HepG2 (cell line): ENCODE results near the gene ESPN. TPM values are rescaled to one million over a fixed set of nuclear protein-coding genes. Genes with fewer than 3 reads are reported as not detected.

Experiments
- AGO1 ChIP-seq: fragments of 200-400 bp; formaldehyde crosslinking; IDR thresholded peaks from 2 replicates; pipeline ENCODE4 v1.6.1; 2017; ENCODE audit warnings: mild to moderate bottlenecking, low read depth, low read length, moderate library complexity; ENCODE audit not compliant: poor library complexity, severe bottlenecking
- ASH2L ChIP-seq: fragments of 300-600, 200-600 bp; sonication (generic); IDR thresholded peaks from 2 replicates; pipeline ENCODE4 v1.7.0; 2017; ENCODE audit warnings: low read depth, mild to moderate bottlenecking, moderate library complexity, mixed read lengths, low read length; ENCODE audit not compliant: insufficient read length
- EHMT2 ChIP-seq: fragments of 200-600 bp; sonication (generic); IDR thresholded peaks from 2 replicates; pipeline ENCODE4 v1.7.0; 2017; ENCODE audit warnings: antibody characterized with exemption, low read depth, low read length, borderline replicate concordance
- MAFF ChIP-seq: IDR thresholded peaks from 2 replicates; pipeline ENCODE4 v1.6.1; 2011; ENCODE audit warnings: low read depth, low read length, improper control_type of control experiment
- MEIS2 ChIP-seq: sonication (generic); formaldehyde crosslinking; IDR thresholded peaks from 2 replicates; pipeline ENCODE4 v1.9.0; 2021; ENCODE audit warnings: mild to moderate bottlenecking, missing genetic modification reagents
- NFIB ChIP-seq: sonication (generic); formaldehyde crosslinking; IDR thresholded peaks from 2 replicates; pipeline ENCODE4 v1.9.0; 2021; ENCODE audit warnings: missing genetic modification reagents, mild to moderate bottlenecking, borderline replicate concordance
- NR0B2 ChIP-seq: sonication (generic); formaldehyde crosslinking; IDR thresholded peaks from 2 replicates; pipeline ENCODE4 v1.4.0; 2020; ENCODE audit warnings: mild to moderate bottlenecking, missing genetic modification reagents
- PAWR ChIP-seq: sonication (generic); formaldehyde crosslinking; IDR thresholded peaks from 2 replicates; pipeline ENCODE4 v1.4.0; 2020; ENCODE audit warnings: missing genetic modification reagents, mild to moderate bottlenecking, borderline replicate concordance
- RCOR2 ChIP-seq: IDR thresholded peaks from 2 replicates; pipeline ENCODE4 v1.6.1; 2016; ENCODE audit warnings: missing biosample characterization, missing genetic modification reagents
- RXRB ChIP-seq: IDR thresholded peaks from 2 replicates; pipeline ENCODE4 v1.6.1; 2016; ENCODE audit warnings: borderline replicate concordance, missing genetic modification reagents, missing compliant biosample characterization
- TBP ChIP-seq: sonication (generic); formaldehyde crosslinking; IDR thresholded peaks from 2 replicates; pipeline ENCODE4 v1.5.0; 2020; ENCODE audit warnings: missing genetic modification reagents
- TCF7 ChIP-seq: sonication (generic); IDR thresholded peaks from 2 replicates; pipeline ENCODE4 v1.6.1; 2016; ENCODE audit warnings: antibody characterized with exemption, low read depth
- ZIK1 ChIP-seq: sonication (generic); formaldehyde crosslinking; IDR thresholded peaks from 2 replicates; pipeline ENCODE4 v1.5.0; 2020; ENCODE audit warnings: mild to moderate bottlenecking, low read depth, missing genetic modification reagents, borderline replicate concordance
- ZNF251 ChIP-seq: sonication (generic); formaldehyde crosslinking; IDR thresholded peaks from 2 replicates; pipeline ENCODE4 v1.9.0; 2021; ENCODE audit warnings: mild to moderate bottlenecking, missing genetic modification reagents
- ZNF264 ChIP-seq: sonication (generic); formaldehyde crosslinking; IDR thresholded peaks from 2 replicates; pipeline ENCODE4 v1.4.0; 2020; ENCODE audit warnings: missing genetic modification reagents
- ZNF580 ChIP-seq: IDR thresholded peaks from 2 replicates; pipeline ENCODE4 v1.6.1; 2016; ENCODE audit warnings: low read depth, borderline replicate concordance
- ZNF780A ChIP-seq: sonication (generic); formaldehyde crosslinking; IDR thresholded peaks from 2 replicates; pipeline ENCODE4 v1.8.0; 2022; ENCODE audit warnings: mild to moderate bottlenecking, missing genetic modification reagents, moderate library complexity
- polyA plus RNA-seq, 8 experiments: library from polyadenylated mRNA; depleted of rRNA in 3 of 8; stranded (reverse) in 7 of 8; unstranded in 1 of 8; fragments of >200 nt; fragmentation: Illumina TruSeq in 4 of 8; extraction: Trizol in 4 of 8; gene quantifications; 2 replicates each; pipeline versions ENCODE4 v1.2.1 to v1.2.3, GENCODE V29; 2011 to 2016; ENCODE audit warnings: low read depth in 4 of 8, missing spikeins in 1 of 8, mixed read lengths in 1 of 8; ENCODE audit not compliant: insufficient read depth in 1 of 8
- total RNA-seq, 5 experiments: library from RNA; depleted of rRNA; stranded (reverse); fragments of >200 nt; fragmentation: Illumina TruSeq; extraction: Trizol; gene quantifications; 2 replicates each; pipeline ENCODE4 v1.2.3, GENCODE V29; 2016; ENCODE audit warnings: low read depth in 1 of 5
- TF ChIP-seq, protein P1 (sequence below): sonication (generic); formaldehyde crosslinking; IDR thresholded peaks from 2 replicates; pipeline ENCODE4 v1.5.0; 2020; ENCODE audit warnings: mild to moderate bottlenecking, missing genetic modification reagents
- TF ChIP-seq, protein P2 (sequence below): sonication (generic); formaldehyde crosslinking; IDR thresholded peaks from 2 replicates; pipeline ENCODE4 v1.8.0; 2022; ENCODE audit warnings: mild to moderate bottlenecking, missing genetic modification reagents; ENCODE audit not compliant: insufficient replicate concordance
- TF ChIP-seq, protein P3 (sequence below): sonication (generic); formaldehyde crosslinking; IDR thresholded peaks from 2 replicates; pipeline ENCODE4 v1.4.0; 2020; ENCODE audit warnings: mild to moderate bottlenecking, low read depth, missing genetic modification reagents

ESPN gene
- total and polyA plus RNA-seq, 2 of the 13 experiments (the other 11 are each of a cell fraction or from before 2014, with no cell fraction given), result 48.6 to 54.2 TPM

DNA sequence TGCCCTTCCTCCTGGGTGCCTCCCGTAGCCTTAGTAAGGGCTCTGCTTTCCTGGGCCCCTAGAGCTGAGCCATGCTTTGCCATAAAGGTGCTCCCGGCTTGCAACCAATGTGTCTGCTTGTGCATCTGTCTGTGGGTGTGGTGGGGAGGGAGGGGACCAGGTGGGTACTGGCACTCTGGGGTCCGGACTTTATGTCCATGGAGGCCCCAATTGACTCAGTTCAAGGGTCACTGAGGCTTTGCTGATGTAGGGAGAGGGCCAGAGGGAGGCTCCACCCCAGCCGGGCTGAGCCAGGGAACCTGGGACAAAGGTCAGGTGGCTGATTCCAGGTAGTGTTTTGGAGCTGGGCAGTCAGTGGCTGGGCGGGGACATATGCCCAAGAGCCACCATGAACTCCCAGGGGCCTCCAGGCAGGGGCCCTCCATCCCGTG, 26.4 kb downstream of the ESPN start (continued):
- 0 out of 2 replicates have a peak, but pooled peaks have one; percentile 17 for TF ChIP-seq TCF7
- no peak for TF ChIP-seq TBP (CRISPR knock-in tag)
- TF ChIP-seq RXRB (CRISPR knock-in tag), result peak; percentile 95
- no peak for TF ChIP-seq PAWR (CRISPR knock-in tag)
- peak; percentile 63; the same call in 1 of the 2 replicates for TF ChIP-seq RCOR2 (CRISPR knock-in tag)
- TF ChIP-seq ASH2L, result no peak
- no peak for TF ChIP-seq MAFF
- TF ChIP-seq, protein P1, sequence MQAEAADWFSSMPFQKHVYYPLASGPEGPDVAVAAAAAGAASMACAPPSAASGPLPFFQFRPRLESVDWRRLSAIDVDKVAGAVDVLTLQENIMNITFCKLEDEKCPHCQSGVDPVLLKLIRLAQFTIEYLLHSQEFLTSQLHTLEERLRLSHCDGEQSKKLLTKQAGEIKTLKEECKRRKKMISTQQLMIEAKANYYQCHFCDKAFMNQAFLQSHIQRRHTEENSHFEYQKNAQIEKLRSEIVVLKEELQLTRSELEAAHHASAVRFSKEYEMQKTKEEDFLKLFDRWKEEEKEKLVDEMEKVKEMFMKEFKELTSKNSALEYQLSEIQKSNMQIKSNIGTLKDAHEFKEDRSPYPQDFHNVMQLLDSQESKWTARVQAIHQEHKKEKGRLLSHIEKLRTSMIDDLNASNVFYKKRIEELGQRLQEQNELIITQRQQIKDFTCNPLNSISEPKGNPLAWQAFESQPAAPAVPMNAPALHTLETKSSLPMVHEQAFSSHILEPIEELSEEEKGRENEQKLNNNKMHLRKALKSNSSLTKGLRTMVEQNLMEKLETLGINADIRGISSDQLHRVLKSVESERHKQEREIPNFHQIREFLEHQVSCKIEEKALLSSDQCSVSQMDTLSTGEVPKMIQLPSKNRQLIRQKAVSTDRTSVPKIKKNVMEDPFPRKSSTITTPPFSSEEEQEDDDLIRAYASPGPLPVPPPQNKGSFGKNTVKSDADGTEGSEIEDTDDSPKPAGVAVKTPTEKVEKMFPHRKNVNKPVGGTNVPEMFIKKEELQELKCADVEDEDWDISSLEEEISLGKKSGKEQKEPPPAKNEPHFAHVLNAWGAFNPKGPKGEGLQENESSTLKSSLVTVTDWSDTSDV (CRISPR knock-in tag), result no peak
- TF ChIP-seq ZNF780A, result no peak
- peak; percentile 89 for TF ChIP-seq ZNF264 (CRISPR knock-in tag)
- TF ChIP-seq NR0B2, result no peak
- TF ChIP-seq AGO1, result no peak
- TF ChIP-seq, protein P2, sequence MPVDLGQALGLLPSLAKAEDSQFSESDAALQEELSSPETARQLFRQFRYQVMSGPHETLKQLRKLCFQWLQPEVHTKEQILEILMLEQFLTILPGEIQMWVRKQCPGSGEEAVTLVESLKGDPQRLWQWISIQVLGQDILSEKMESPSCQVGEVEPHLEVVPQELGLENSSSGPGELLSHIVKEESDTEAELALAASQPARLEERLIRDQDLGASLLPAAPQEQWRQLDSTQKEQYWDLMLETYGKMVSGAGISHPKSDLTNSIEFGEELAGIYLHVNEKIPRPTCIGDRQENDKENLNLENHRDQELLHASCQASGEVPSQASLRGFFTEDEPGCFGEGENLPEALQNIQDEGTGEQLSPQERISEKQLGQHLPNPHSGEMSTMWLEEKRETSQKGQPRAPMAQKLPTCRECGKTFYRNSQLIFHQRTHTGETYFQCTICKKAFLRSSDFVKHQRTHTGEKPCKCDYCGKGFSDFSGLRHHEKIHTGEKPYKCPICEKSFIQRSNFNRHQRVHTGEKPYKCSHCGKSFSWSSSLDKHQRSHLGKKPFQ (CRISPR knock-in tag), result no peak
- no peak for TF ChIP-seq ZIK1 (CRISPR knock-in tag)
- no peak for TF ChIP-seq NFIB
- no peak for TF ChIP-seq EHMT2
- no peak for TF ChIP-seq MEIS2 (CRISPR knock-in tag)
- no peak for TF ChIP-seq ZNF580 (CRISPR knock-in tag)
- no peak for TF ChIP-seq ZNF251
- TF ChIP-seq, protein P3, sequence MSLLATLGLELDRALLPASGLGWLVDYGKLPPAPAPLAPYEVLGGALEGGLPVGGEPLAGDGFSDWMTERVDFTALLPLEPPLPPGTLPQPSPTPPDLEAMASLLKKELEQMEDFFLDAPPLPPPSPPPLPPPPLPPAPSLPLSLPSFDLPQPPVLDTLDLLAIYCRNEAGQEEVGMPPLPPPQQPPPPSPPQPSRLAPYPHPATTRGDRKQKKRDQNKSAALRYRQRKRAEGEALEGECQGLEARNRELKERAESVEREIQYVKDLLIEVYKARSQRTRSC (CRISPR knock-in tag), result no peak
